HG02938 (cell line): ENCODE results near the gene ASB6.
"Not testable (repeated sequence)": the region's sequence is repeated elsewhere in the genome, so short reads cannot be mapped to it uniquely, and the experiment has no call there.

ENCODE experiments used
- ATAC-seq: cut with Tn5 transposase; IDR thresholded peaks from one replicate; pipeline ENCODE4 v1.9.1; 2021; ENCODE audit warnings: mild to moderate bottlenecking, moderate library complexity; ENCODE audit not compliant: unreplicated experiment

Gene ASB6

GRCh38 chr9:129644902-129645301 lies 3.0 kb upstream of the ASB6 start:
- no peak for ATAC-seq

- no peak for ATAC-seq
Measured at GRCh38 chr9:129644365-129644764, 2.4 kb upstream of the ASB6 start.

GRCh38 chr9:129643706-129644105 lies 1.8 kb upstream of the ASB6 start:
- ATAC-seq = no peak

GRCh38 chr9:129640871-129641749 lies 841 bp downstream of the ASB6 start:
- ATAC-seq = no peak

GRCh38 chr9:129640086-129640870 lies 1.7 kb downstream of the ASB6 start:
- no peak for ATAC-seq

GRCh38 chr9:129639756-129640085 lies 2.2 kb downstream of the ASB6 start:
- no peak for ATAC-seq

- no peak for ATAC-seq
Measured at GRCh38 chr9:129639034-129639630, 2.8 kb downstream of the ASB6 start.

- ATAC-seq = no peak
Measured at GRCh38 chr9:129637673-129638439, 4.1 kb downstream of the ASB6 start.

GRCh38 chr9:129637102-129637501 lies 4.8 kb downstream of the ASB6 start:
- ATAC-seq = no peak

- not testable (repeated sequence) for ATAC-seq
Measured at GRCh38 chr9:129636343-129636742, 5.6 kb downstream of the ASB6 start.

GRCh38 chr9:129635099-129636065 lies 6.6 kb downstream of the ASB6 start:
- ATAC-seq = no peak

- ATAC-seq = no peak
Measured at GRCh38 chr9:129633848-129634247, 8.1 kb downstream of the ASB6 start.

- ATAC-seq = no peak
Measured at GRCh38 chr9:129633207-129633606, 8.7 kb downstream of the ASB6 start.

- ATAC-seq = no peak
Measured at GRCh38 chr9:129632460-129632859, 9.5 kb downstream of the ASB6 start.

GRCh38 chr9:129631674-129632129 lies 10.2 kb downstream of the ASB6 start:
- ATAC-seq = no peak

GRCh38 chr9:129630967-129631673 lies 10.8 kb downstream of the ASB6 start:
- ATAC-seq = no peak

GRCh38 chr9:129629251-129629820 lies 12.6 kb downstream of the ASB6 start:
- ATAC-seq = no peak

- ATAC-seq = no peak
Measured at GRCh38 chr9:129628709-129629108, 13.2 kb downstream of the ASB6 start.
